DOHH2 (cell line): ENCODE data around the gene ECHDC1.
"Not testable (repeated sequence)": the region's sequence is repeated elsewhere in the genome, so short reads cannot be mapped to it uniquely, and the experiment has no call there.

Source experiments
- H3F3A ChIP-seq: fragments of 200-600 bp; sonication (generic), shearing (Covaris generic); 2 replicates; pipeline ENCODE4 v1.6.0; 2016; ENCODE audit warnings: antibody characterized with exemption, mild to moderate bottlenecking; ENCODE audit not compliant: control insufficient read depth, insufficient read depth
- H3K27ac ChIP-seq: fragments of 200-600 bp; sonication (generic); 2 replicates; pipeline ENCODE4 v1.5.1; 2014; ENCODE audit warnings: low read depth, mild to moderate bottlenecking, low read length, moderate library complexity
- H3K27me3 ChIP-seq: fragments of 200-600 bp; sonication (generic); 2 replicates; pipeline ENCODE4 v1.6.1; 2014; ENCODE audit warnings: mild to moderate bottlenecking, low read length, mixed read lengths; ENCODE audit not compliant: control insufficient read depth
- H3K36me3 ChIP-seq: fragments of 200-600 bp; sonication (generic); 2 replicates; pipeline ENCODE4 v1.6.1; 2014; ENCODE audit warnings: mild to moderate bottlenecking, low read length, moderate library complexity, mixed read lengths; ENCODE audit not compliant: control insufficient read depth
- H3K4me1 ChIP-seq: fragments of 200-600 bp; sonication (generic); 2 replicates; pipeline ENCODE4 v1.6.1; 2014; ENCODE audit warnings: mild to moderate bottlenecking, low read length, mixed read lengths; ENCODE audit not compliant: control insufficient read depth
- H3K4me2 ChIP-seq: fragments of 200-600 bp; sonication (generic); 2 replicates; pipeline ENCODE4 v1.6.0; 2014; ENCODE audit warnings: mild to moderate bottlenecking, low read length, moderate library complexity
- H3K4me3 ChIP-seq: fragments of 200-600 bp; sonication (generic); 2 replicates; pipeline ENCODE4 v1.5.1; 2014; ENCODE audit warnings: mild to moderate bottlenecking, low read length, mixed read lengths
- H3K79me2 ChIP-seq: fragments of 200-600 bp; sonication (generic); 2 replicates; pipeline ENCODE4 v1.6.1; 2014; ENCODE audit warnings: mild to moderate bottlenecking, low read length, mixed read lengths; ENCODE audit not compliant: control insufficient read depth
- H3K9me2 ChIP-seq: fragments of 200-600 bp; sonication (generic); replicated peaks from 2 replicates; pipeline ENCODE4 v1.6.1; 2014; ENCODE audit warnings: mild to moderate bottlenecking, low read length, mixed read lengths; ENCODE audit not compliant: control insufficient read depth
- H3K9me3 ChIP-seq: fragments of 200-600 bp; sonication (generic); 2 replicates; pipeline ENCODE4 v1.6.1; 2014; ENCODE audit warnings: antibody characterized with exemption, low read length, mixed read lengths; ENCODE audit not compliant: control insufficient read depth, insufficient read depth
- H4K20me1 ChIP-seq: fragments of 200-600 bp; sonication (generic); 2 replicates; pipeline ENCODE4 v1.6.0; 2014; ENCODE audit warnings: low read depth, mild to moderate bottlenecking, antibody characterized with exemption, low read length, moderate library complexity; ENCODE audit not compliant: control insufficient read depth, insufficient read depth
- EZH2phosphoT487 ChIP-seq: fragments of 200-600 bp; sonication (generic); IDR thresholded peaks from 2 replicates; pipeline ENCODE4 v1.6.1; 2017; ENCODE audit warnings: borderline replicate concordance, mild to moderate bottlenecking, antibody characterized with exemption, low read length, moderate library complexity, mixed read lengths
- TF ChIP-seq, protein P1 (sequence below): fragments of 200-600 bp; sonication (generic); IDR thresholded peaks from one replicate; pipeline ENCODE4 v1.5.1; 2014; ENCODE audit warnings: antibody characterized with exemption, mild to moderate bottlenecking, low read depth, low read length; ENCODE audit not compliant: poor library complexity, severe bottlenecking

The ECHDC1 gene

DNA sequence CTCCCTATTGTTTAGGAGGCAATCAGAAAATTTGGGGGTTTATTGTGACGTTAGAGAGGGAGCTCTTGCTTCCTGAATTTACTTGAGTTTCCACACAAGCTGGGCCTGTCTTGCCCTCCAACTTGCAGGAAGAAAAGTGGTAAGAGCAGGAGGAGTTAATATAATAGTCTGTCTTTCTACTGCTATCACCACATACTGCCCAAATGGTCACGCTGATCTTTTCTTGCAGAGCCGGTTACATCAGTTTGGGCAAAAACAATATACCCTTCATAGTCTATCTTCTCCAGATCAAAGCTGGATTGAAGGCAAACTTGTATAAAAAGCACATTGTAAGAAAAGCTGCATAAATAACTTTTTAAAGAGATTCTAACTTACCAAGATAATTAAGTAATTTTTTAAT is 46.3 kb upstream of the ECHDC1 start:
- Histone ChIP-seq H3K9me3 (no peaks in the 10 kb centered on the region), H3K4me2 (no peak overlapping the region), H4K20me1 (no peaks in the 10 kb centered on the region), H3K27me3 (no peaks in the 10 kb centered on the region), H3K36me3 (no peaks in the 10 kb centered on the region), H3K27ac (no peak overlapping the region), H3F3A (no peaks in the 10 kb centered on the region), H3K4me3 (no peak overlapping the region), H3K4me1 (no peaks in the 10 kb centered on the region), H3K9me2 (no peaks in the 10 kb centered on the region), H3K79me2 (no peaks in the 10 kb centered on the region)
- TF ChIP-seq, protein P1, sequence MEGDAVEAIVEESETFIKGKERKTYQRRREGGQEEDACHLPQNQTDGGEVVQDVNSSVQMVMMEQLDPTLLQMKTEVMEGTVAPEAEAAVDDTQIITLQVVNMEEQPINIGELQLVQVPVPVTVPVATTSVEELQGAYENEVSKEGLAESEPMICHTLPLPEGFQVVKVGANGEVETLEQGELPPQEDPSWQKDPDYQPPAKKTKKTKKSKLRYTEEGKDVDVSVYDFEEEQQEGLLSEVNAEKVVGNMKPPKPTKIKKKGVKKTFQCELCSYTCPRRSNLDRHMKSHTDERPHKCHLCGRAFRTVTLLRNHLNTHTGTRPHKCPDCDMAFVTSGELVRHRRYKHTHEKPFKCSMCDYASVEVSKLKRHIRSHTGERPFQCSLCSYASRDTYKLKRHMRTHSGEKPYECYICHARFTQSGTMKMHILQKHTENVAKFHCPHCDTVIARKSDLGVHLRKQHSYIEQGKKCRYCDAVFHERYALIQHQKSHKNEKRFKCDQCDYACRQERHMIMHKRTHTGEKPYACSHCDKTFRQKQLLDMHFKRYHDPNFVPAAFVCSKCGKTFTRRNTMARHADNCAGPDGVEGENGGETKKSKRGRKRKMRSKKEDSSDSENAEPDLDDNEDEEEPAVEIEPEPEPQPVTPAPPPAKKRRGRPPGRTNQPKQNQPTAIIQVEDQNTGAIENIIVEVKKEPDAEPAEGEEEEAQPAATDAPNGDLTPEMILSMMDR = no peak
- no peak for TF ChIP-seq EZH2phosphoT487

DNA sequence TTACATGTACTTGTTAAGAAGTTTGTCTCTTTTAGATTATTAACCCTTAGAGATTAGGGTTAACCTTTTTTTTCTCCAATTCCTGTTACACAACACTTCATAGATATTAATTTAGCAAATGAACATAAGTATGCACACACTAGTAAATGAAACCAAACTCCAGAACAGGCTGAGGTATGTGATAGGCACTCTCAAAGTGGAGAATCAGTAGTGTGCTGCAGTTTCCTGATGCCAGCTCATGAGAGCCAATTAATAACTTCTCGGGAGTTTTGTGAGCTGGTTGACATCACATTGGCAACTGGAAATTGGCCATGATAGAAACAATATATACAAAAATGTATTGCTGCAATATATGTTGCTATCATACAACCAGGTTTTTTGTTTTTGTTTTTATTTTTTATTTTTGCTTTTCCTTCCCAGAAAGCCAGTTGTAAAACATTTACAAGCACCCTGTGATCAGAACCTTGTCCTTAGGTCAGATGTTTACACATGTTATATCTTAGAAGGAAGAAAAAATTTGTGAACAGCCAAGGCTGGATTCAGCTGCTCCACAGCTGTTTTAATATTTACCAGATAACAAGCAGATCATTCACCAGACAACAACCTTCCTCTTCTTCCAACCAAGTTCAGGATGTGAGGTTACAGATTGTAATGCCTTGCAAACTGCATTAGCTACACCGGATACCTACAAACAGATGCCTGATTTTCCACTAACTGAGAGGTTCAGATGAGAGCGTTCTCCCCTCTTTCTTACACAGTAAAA is 42.4 kb upstream of the ECHDC1 start:
- no peaks in the 10 kb centered on the region for H4K20me1 ChIP-seq
- H3K27me3 ChIP-seq = no peaks in the 10 kb centered on the region
- no peak overlapping the region for H3K4me2 ChIP-seq
- H3K9me2 ChIP-seq = no peaks in the 10 kb centered on the region
- H3K27ac ChIP-seq = no peak overlapping the region
- TF ChIP-seq, protein P1 = no peak
- no peak for TF ChIP-seq EZH2phosphoT487
- no peaks in the 10 kb centered on the region for H3F3A ChIP-seq
- H3K36me3 ChIP-seq = no peaks in the 10 kb centered on the region
- H3K4me3 ChIP-seq = no peak overlapping the region
- no peaks in the 10 kb centered on the region for H3K79me2 ChIP-seq
- H3K4me1 ChIP-seq = no peaks in the 10 kb centered on the region
- H3K9me3 ChIP-seq = no peaks in the 10 kb centered on the region

GRCh38 chr6:127384848-127385247 is 41.4 kb upstream of the ECHDC1 start:
- not testable (repeated sequence) for H3K4me3 ChIP-seq, H3F3A ChIP-seq, H3K9me3 ChIP-seq, H3K9me2 ChIP-seq, H3K27me3 ChIP-seq, H3K4me1 ChIP-seq, H3K36me3 ChIP-seq, H4K20me1 ChIP-seq, H3K79me2 ChIP-seq, H3K27ac ChIP-seq, H3K4me2 ChIP-seq

- no peaks in the 10 kb centered on the region for H3K36me3 ChIP-seq
- H3K4me3 ChIP-seq = no peak overlapping the region
- H3K9me3 ChIP-seq = no peaks in the 10 kb centered on the region
- H3K27ac ChIP-seq = no peak overlapping the region
- H4K20me1 ChIP-seq = no peaks in the 10 kb centered on the region
- H3K27me3 ChIP-seq = no peaks in the 10 kb centered on the region
- H3K4me1 ChIP-seq = no peaks in the 10 kb centered on the region
- H3K4me2 ChIP-seq = no peak overlapping the region
- H3K9me2 ChIP-seq = no peaks in the 10 kb centered on the region
- no peaks in the 10 kb centered on the region for H3F3A ChIP-seq
- no peaks in the 10 kb centered on the region for H3K79me2 ChIP-seq
- no peak for TF ChIP-seq EZH2phosphoT487
- TF ChIP-seq, protein P1 = no peak
Measured at GRCh38 chr6:127383988-127384387, 40.6 kb upstream of the ECHDC1 start.
